ENCODE data around the gene RBM42. TPM values are rescaled to one million over a fixed set of nuclear protein-coding genes. Genes with fewer than 3 reads are reported as not detected.
"Not testable (repeated sequence)": the region's sequence is repeated elsewhere in the genome, so short reads cannot be mapped to it uniquely, and the experiment has no call there.

The RBM42 gene
- total RNA-seq = 114 and 115 TPM in 2 replicates

- peak; percentile 99 for DNase-seq
- peak within 1 kb of the TSS; percentile 100 for H3K27ac Mint-ChIP-seq
- H3K9me3 Mint-ChIP-seq = no peaks in the 10 kb centered on the region
- H3K4me1 Mint-ChIP-seq = peaks cover 23% of the 10 kb centered on the region
- peak within 1 kb of the TSS; percentile 99 for H3K4me3 Mint-ChIP-seq
- peaks cover 2% of the 10 kb centered on the region for H3K27me3 Mint-ChIP-seq
- H3K36me3 Mint-ChIP-seq (ENCODE audit: low read depth) = peaks cover 33% of the 10 kb centered on the region
- intact Hi-C loops (cut with micrococcal nuclease) = loop anchor here (1.0 to 5.0 kb wide), 4 partner anchors 16 to 84 kb away; partner anchors contain the start of genes HAUS5 and TMEM147
Observed at GRCh38 chr19:35628565-35629331, at the start of gene RBM42. Gene RBM42 (plus strand): TSS chr19:35629036. CDS start chr19:35629154, 118 bp downstream.

GRCh38 chr19:35582760-35583159, 46.1 kb upstream of the RBM42 start:
- Mint-ChIP-seq H3K9me3 (no peaks in the 10 kb centered on the region), H3K27ac (no peak overlapping the region), H3K4me1 (no peaks in the 10 kb centered on the region), H3K36me3 (ENCODE audit: low read depth) (no peaks in the 10 kb centered on the region), H3K27me3 (peaks cover 12% of the 10 kb centered on the region), H3K4me3 (no peak overlapping the region)
- no peak for DNase-seq
- intact Hi-C loops (cut with micrococcal nuclease) = no loop called here

- intact Hi-C loops (cut with micrococcal nuclease) = no loop called here
- DNase-seq = peak; percentile 60
- Mint-ChIP-seq H3K27me3 (peaks cover 12% of the 10 kb centered on the region), H3K4me1 (no peaks in the 10 kb centered on the region), H3K27ac (no peak within 1 kb of the TSS), H3K4me3 (no peak within 1 kb of the TSS), H3K9me3 (no peaks in the 10 kb centered on the region), H3K36me3 (ENCODE audit: low read depth) (no peaks in the 10 kb centered on the region)
Observed at GRCh38 chr19:35585848-35586247, 43.0 kb upstream of the RBM42 start, which contains the start of gene PMIS2. Gene PMIS2 (plus strand): TSS chr19:35586173. CDS start chr19:35586260, 87 bp downstream.

GRCh38 chr19:35587321-35587720, 41.5 kb upstream of the RBM42 start:
- DNase-seq = no peak
- H3K27me3 Mint-ChIP-seq = peaks cover 11% of the 10 kb centered on the region
- intact Hi-C loops (cut with micrococcal nuclease) = no loop called here
- no peak overlapping the region for H3K27ac Mint-ChIP-seq
- H3K36me3 Mint-ChIP-seq (ENCODE audit: low read depth) = no peaks in the 10 kb centered on the region
- no peak overlapping the region for H3K4me3 Mint-ChIP-seq
- H3K9me3 Mint-ChIP-seq = no peaks in the 10 kb centered on the region
- H3K4me1 Mint-ChIP-seq = no peaks in the 10 kb centered on the region

- Mint-ChIP-seq H3K27ac (no peak overlapping the region), H3K36me3 (ENCODE audit: low read depth) (no peaks in the 10 kb centered on the region), H3K27me3 (peaks cover 4% of the 10 kb centered on the region), H3K9me3 (no peaks in the 10 kb centered on the region), H3K4me1 (no peaks in the 10 kb centered on the region), H3K4me3 (no peak overlapping the region)
- DNase-seq = no peak
- intact Hi-C loops (cut with micrococcal nuclease) = loop anchor here (5.0 kb wide), 1 partner anchor 44 kb away; the partner anchor contains the start of gene TMEM147
Observed at GRCh38 chr19:35590875-35591274, 38.0 kb upstream of the RBM42 start.

- no peaks in the 10 kb centered on the region for H3K36me3 Mint-ChIP-seq (ENCODE audit: low read depth)
- DNase-seq = peak; percentile 68
- H3K4me3 Mint-ChIP-seq = no peak overlapping the region
- intact Hi-C loops (cut with micrococcal nuclease) = loop anchor here (1.0 to 5.0 kb wide), 2 partner anchors 45 to 82 kb away; partner anchors contain the start of gene TMEM147
- H3K4me1 Mint-ChIP-seq = peaks cover 7% of the 10 kb centered on the region
- no peaks in the 10 kb centered on the region for H3K9me3 Mint-ChIP-seq
- no peaks in the 10 kb centered on the region for H3K27me3 Mint-ChIP-seq
- no peak overlapping the region for H3K27ac Mint-ChIP-seq
Observed at GRCh38 chr19:35592226-35592625, 36.6 kb upstream of the RBM42 start.

GRCh38 chr19:35595026-35595425, 33.8 kb upstream of the RBM42 start:
- intact Hi-C loops (cut with micrococcal nuclease); DNase-seq; H3K4me3 Mint-ChIP-seq; H3K27ac Mint-ChIP-seq; H3K27me3 Mint-ChIP-seq; H3K36me3 Mint-ChIP-seq (ENCODE audit: low read depth); H3K4me1 Mint-ChIP-seq; H3K9me3 Mint-ChIP-seq: not testable (repeated sequence)

- Mint-ChIP-seq H3K4me3 (no peak overlapping the region), H3K27me3 (peaks cover 10% of the 10 kb centered on the region), H3K36me3 (ENCODE audit: low read depth) (no peaks in the 10 kb centered on the region), H3K27ac (no peak overlapping the region), H3K9me3 (no peaks in the 10 kb centered on the region), H3K4me1 (peaks cover 7% of the 10 kb centered on the region)
- intact Hi-C loops (cut with micrococcal nuclease) = no loop called here
- no peak for DNase-seq
Observed at GRCh38 chr19:35595928-35596327, 32.9 kb upstream of the RBM42 start.

GRCh38 chr19:35596366-35596999, 32.4 kb upstream of the RBM42 start:
- no peaks in the 10 kb centered on the region for H3K36me3 Mint-ChIP-seq (ENCODE audit: low read depth)
- H3K4me3 Mint-ChIP-seq = no peak overlapping the region
- H3K4me1 Mint-ChIP-seq = peaks cover 7% of the 10 kb centered on the region
- peaks cover 12% of the 10 kb centered on the region for H3K27me3 Mint-ChIP-seq
- intact Hi-C loops (cut with micrococcal nuclease) = no loop called here
- DNase-seq = peak; percentile 68
- H3K9me3 Mint-ChIP-seq = no peaks in the 10 kb centered on the region
- H3K27ac Mint-ChIP-seq = no peak overlapping the region

GRCh38 chr19:35601971-35602370, 26.9 kb upstream of the RBM42 start:
- H3K27ac Mint-ChIP-seq = no peak overlapping the region
- no peak overlapping the region for H3K4me3 Mint-ChIP-seq
- H3K9me3 Mint-ChIP-seq = no peaks in the 10 kb centered on the region
- DNase-seq = no peak
- no peaks in the 10 kb centered on the region for H3K36me3 Mint-ChIP-seq (ENCODE audit: low read depth)
- H3K27me3 Mint-ChIP-seq = peaks cover 12% of the 10 kb centered on the region
- intact Hi-C loops (cut with micrococcal nuclease) = no loop called here
- peaks cover under 1% of the 10 kb centered on the region for H3K4me1 Mint-ChIP-seq

- H3K9me3 Mint-ChIP-seq; DNase-seq; H3K4me1 Mint-ChIP-seq; H3K36me3 Mint-ChIP-seq (ENCODE audit: low read depth); H3K4me3 Mint-ChIP-seq; intact Hi-C loops (cut with micrococcal nuclease); H3K27me3 Mint-ChIP-seq; H3K27ac Mint-ChIP-seq: not testable (repeated sequence)
Observed at GRCh38 chr19:35604436-35604835, 24.4 kb upstream of the RBM42 start.

- H3K27ac Mint-ChIP-seq; intact Hi-C loops (cut with micrococcal nuclease): not testable (repeated sequence)
Observed at GRCh38 chr19:35607170-35607569, 21.7 kb upstream of the RBM42 start.

GRCh38 chr19:35607661-35608060, 21.2 kb upstream of the RBM42 start:
- no peak overlapping the region for H3K4me3 Mint-ChIP-seq
- H3K27ac Mint-ChIP-seq = no peak overlapping the region
- peaks cover 10% of the 10 kb centered on the region for H3K36me3 Mint-ChIP-seq (ENCODE audit: low read depth)
- no peaks in the 10 kb centered on the region for H3K27me3 Mint-ChIP-seq
- peaks cover 24% of the 10 kb centered on the region for H3K4me1 Mint-ChIP-seq
- DNase-seq = no peak
- H3K9me3 Mint-ChIP-seq = peaks cover 7% of the 10 kb centered on the region
- intact Hi-C loops (cut with micrococcal nuclease) = no loop called here

More at GRCh38 chr19:35607170-35607569, 21.7 kb upstream of the RBM42 start:
- not testable (repeated sequence) for DNase-seq; H3K27me3 Mint-ChIP-seq; H3K9me3 Mint-ChIP-seq; H3K4me3 Mint-ChIP-seq; H3K36me3 Mint-ChIP-seq (ENCODE audit: low read depth)
- H3K4me1 Mint-ChIP-seq = peaks cover 19% of the 10 kb centered on the region

GRCh38 chr19:35608251-35608650, 20.6 kb upstream of the RBM42 start:
- H3K4me1 Mint-ChIP-seq = peaks cover 24% of the 10 kb centered on the region
- no peak overlapping the region for H3K4me3 Mint-ChIP-seq
- H3K27me3 Mint-ChIP-seq = no peaks in the 10 kb centered on the region
- DNase-seq = no peak
- no peak overlapping the region for H3K27ac Mint-ChIP-seq
- intact Hi-C loops (cut with micrococcal nuclease) = no loop called here
- peaks cover 7% of the 10 kb centered on the region for H3K9me3 Mint-ChIP-seq
- peaks cover 10% of the 10 kb centered on the region for H3K36me3 Mint-ChIP-seq (ENCODE audit: low read depth)

Data from activated CD4-positive, alpha-beta T cell treated with anti-CD3 and anti-CD28 coated beads, Interleukin-2, amount 10 ng/mL, durations not matched to agents 24 days and 14 days (primary cell).